Astrocyte (in vitro differentiated cells and primary cell): Measurements from ENCODE around the gene EN2. TPM values are rescaled to one million over a fixed set of nuclear protein-coding genes. Genes with fewer than 3 reads are reported as not detected.

Experiments used
- DNase-seq: peaks from one replicate; pipeline ENCODE4 v3.0.0-alpha.2; 2010; ENCODE audit warnings: low read depth
- FAIRE-seq: peaks from 2 replicates; lab custom pipeline; 2011; peaks lifted over from hg19 to GRCh38; lab: Jason Lieb, UNC
- H2AFZ ChIP-seq: 2 replicates; pipeline ENCODE4 v1.6.0; 2012; ENCODE audit warnings: low read depth, low read length, inconsistent platforms
- H3K27ac ChIP-seq: 2 replicates; pipeline ENCODE4 v1.5.1; 2011; ENCODE audit warnings: low read depth, low read length, inconsistent platforms
- H3K27me3 ChIP-seq: 2 replicates; pipeline ENCODE4 v1.6.0; 2011; ENCODE audit warnings: low read length, inconsistent platforms; ENCODE audit not compliant: insufficient read depth
- H3K36me3 ChIP-seq: 2 replicates; pipeline ENCODE4 v1.5.1; 2011; ENCODE audit warnings: low read length, inconsistent platforms; ENCODE audit not compliant: insufficient read depth
- H3K4me1 ChIP-seq: 2 replicates; pipeline ENCODE4 v1.5.1; 2011; ENCODE audit warnings: low read length, inconsistent platforms; ENCODE audit not compliant: insufficient read depth
- H3K4me2 ChIP-seq: 2 replicates; pipeline ENCODE4 v1.6.0; 2012; ENCODE audit warnings: low read length, inconsistent platforms
- H3K4me3 ChIP-seq: 2 replicates; pipeline ENCODE4 v1.5.1; 2011; ENCODE audit warnings: low read depth, mild to moderate bottlenecking, low read length, inconsistent platforms; ENCODE audit not compliant: insufficient read depth
- H3K79me2 ChIP-seq: 2 replicates; pipeline ENCODE4 v1.6.0; 2012; ENCODE audit warnings: mild to moderate bottlenecking, low read length, inconsistent platforms; ENCODE audit not compliant: insufficient read depth
- H3K9ac ChIP-seq: 2 replicates; pipeline ENCODE4 v1.6.0; 2012; ENCODE audit warnings: mild to moderate bottlenecking, low read length, inconsistent platforms
- H3K9me3 ChIP-seq: 2 replicates; pipeline ENCODE4 v1.5.1; 2012; ENCODE audit warnings: low read depth, mild to moderate bottlenecking, low read length, inconsistent platforms; ENCODE audit not compliant: insufficient read depth
- H4K20me1 ChIP-seq: 2 replicates; pipeline ENCODE4 v1.6.0; 2012; ENCODE audit warnings: low read length, inconsistent platforms; ENCODE audit not compliant: insufficient read depth
- H3K27ac Mint-ChIP-seq: one replicate; pipeline ENCODE4 v1.8.0; 2021; ENCODE audit warnings: mild to moderate bottlenecking, mixed read lengths; ENCODE audit not compliant: unreplicated experiment
- H3K27me3 Mint-ChIP-seq: one replicate; pipeline ENCODE4 v1.8.0; 2021; ENCODE audit warnings: low read depth, mixed read lengths; ENCODE audit not compliant: unreplicated experiment
- H3K36me3 Mint-ChIP-seq: one replicate; pipeline ENCODE4 v1.8.0; 2021; ENCODE audit warnings: low read depth, mixed read lengths; ENCODE audit not compliant: unreplicated experiment
- H3K4me1 Mint-ChIP-seq: one replicate; pipeline ENCODE4 v1.8.0; 2021; ENCODE audit warnings: low read depth, mixed read lengths; ENCODE audit not compliant: unreplicated experiment
- H3K4me3 Mint-ChIP-seq: one replicate; pipeline ENCODE4 v1.8.0; 2021; ENCODE audit warnings: mild to moderate bottlenecking, moderate library complexity, mixed read lengths; ENCODE audit not compliant: unreplicated experiment
- H3K9me3 Mint-ChIP-seq: one replicate; pipeline ENCODE4 v1.8.0; 2021; ENCODE audit warnings: mild to moderate bottlenecking, mixed read lengths; ENCODE audit not compliant: unreplicated experiment
- CTCF ChIP-seq: IDR thresholded peaks from 2 replicates; pipeline ENCODE4 v1.5.1; 2011; ENCODE audit warnings: low read depth, mild to moderate bottlenecking, inconsistent platforms, low read length, moderate library complexity; ENCODE audit not compliant: insufficient read depth
- EZH2 ChIP-seq: IDR thresholded peaks from 2 replicates; pipeline ENCODE4 v1.6.1; 2012; ENCODE audit warnings: mild to moderate bottlenecking, low read length, inconsistent platforms; ENCODE audit not compliant: insufficient read depth
- total RNA-seq: library from RNA; stranded (reverse); gene quantifications from 2 replicates; pipeline ENCODE4 v1.2.1, GENCODE V29; 2021

The EN2 gene
- total RNA-seq, 1 donor from 2014 or later = not detected

GRCh38 chr7:155489862-155490696 lies 32.1 kb downstream of the EN2 start:
- Mint-ChIP-seq H3K36me3 (no peaks in the 10 kb centered on the region), H3K27me3 (peaks cover 89% of the 10 kb centered on the region), H3K4me3 (peak overlapping the region; percentile 41), H3K9me3 (peaks cover 13% of the 10 kb centered on the region), H3K4me1 (peaks cover 2% of the 10 kb centered on the region), H3K27ac (no peak overlapping the region)
- H3K36me3 ChIP-seq = no peaks in the 10 kb centered on the region
- H3K9me3 ChIP-seq = no peaks in the 10 kb centered on the region
- no peak for DNase-seq
- H3K79me2 ChIP-seq = no peaks in the 10 kb centered on the region
- H3K27me3 ChIP-seq = peaks cover 3% of the 10 kb centered on the region
- H3K4me3 ChIP-seq = peak overlapping the region; percentile 10
- H3K9ac ChIP-seq = no peak overlapping the region
- FAIRE-seq = no peak
- peak overlapping the region; percentile 69 for H2AFZ ChIP-seq
- H3K4me2 ChIP-seq = peak overlapping the region; percentile 62
- no peak for TF ChIP-seq CTCF
- no peak for TF ChIP-seq EZH2
- no peaks in the 10 kb centered on the region for H4K20me1 ChIP-seq
- no peak overlapping the region for H3K27ac ChIP-seq
- H3K4me1 ChIP-seq = no peaks in the 10 kb centered on the region

- H3K27ac ChIP-seq = no peak overlapping the region
- Mint-ChIP-seq H3K4me3 (peak overlapping the region; percentile 41), H3K4me1 (peaks cover 2% of the 10 kb centered on the region), H3K36me3 (no peaks in the 10 kb centered on the region), H3K27me3 (peaks cover 89% of the 10 kb centered on the region), H3K9me3 (peaks cover 13% of the 10 kb centered on the region), H3K27ac (no peak overlapping the region)
- TF ChIP-seq EZH2 (no peak), CTCF (no peak)
- H3K36me3 ChIP-seq = no peaks in the 10 kb centered on the region
- H3K4me1 ChIP-seq = no peaks in the 10 kb centered on the region
- H3K79me2 ChIP-seq = no peaks in the 10 kb centered on the region
- peaks cover 3% of the 10 kb centered on the region for H3K27me3 ChIP-seq
- no peaks in the 10 kb centered on the region for H3K9me3 ChIP-seq
- no peaks in the 10 kb centered on the region for H4K20me1 ChIP-seq
- peak overlapping the region; percentile 10 for H3K4me3 ChIP-seq
- no peak overlapping the region for H3K9ac ChIP-seq
- peak overlapping the region; percentile 62 for H3K4me2 ChIP-seq
- DNase-seq (no peak), FAIRE-seq (no peak)
- H2AFZ ChIP-seq = peak overlapping the region; percentile 69
These were observed 33.0 kb downstream of the EN2 start for GRCh38 chr7:155490697-155491628.
